K562 (cell line): ENCODE results near the gene ZFHX2. TPM values are rescaled to one million over a fixed set of nuclear protein-coding genes. Genes with fewer than 3 reads are reported as not detected.

ENCODE experiments used
- ATAC-seq: fragments of 200-7000 bp; cut with Tn5 transposase; 3 replicates; pipeline ENCODE4 v1.9.1; 2020; ENCODE audit warnings: moderate library complexity
- BruUV-seq: library from RNA; stranded (reverse); fragments of 400-500 nt; replicated peaks from 2 replicates; lab custom pipeline; 2021; lab: Mats Ljungman, UMichigan
- CTCF ChIA-PET: fragments of 300-600 bp; formaldehyde crosslinking; extraction: SDS; loops from one replicate; lab custom pipeline; 2021; ENCODE audit warnings: low intra/inter-chr PET ratio; lab: Yijun Ruan, JAX
- POLR2A ChIA-PET: fragments of 300-600, 350-650 bp; sonication (Branson Sonifier 250); formaldehyde crosslinking; extraction: SDS; loops from one replicate; lab custom pipeline; 2021; ENCODE audit warnings: antibody characterized with exemption, inconsistent platforms; lab: Yijun Ruan, JAX
- DNase-seq, 4 experiments: peaks; one replicate each; pipeline versions ENCODE4 v3.0.0 to v3.0.0-alpha.2; 2011 to 2018; ENCODE audit warnings: low spot score in 3 of 4, mixed read lengths in 3 of 4; ENCODE audit errors: extremely low read depth in 1 of 4
- FAIRE-seq: peaks from 2 replicates; lab custom pipeline; 2011; peaks lifted over from hg19 to GRCh38; lab: Jason Lieb, UNC
- H2AFZ ChIP-seq: 2 replicates; pipeline ENCODE4 v1.6.0; 2011; ENCODE audit warnings: low read depth, low read length, control low read depth, inconsistent platforms
- H3K27ac ChIP-seq: fragments of 200-600 bp; 3 replicates; pipeline ENCODE4 v1.8.0; 2011; ENCODE audit warnings: low read depth, mild to moderate bottlenecking, control low read depth, inconsistent platforms, low read length, moderate library complexity, mixed read lengths; ENCODE audit errors: extremely low read depth
- H3K27me3 ChIP-seq, 2 experiments: fragments of 300-600 bp in 1 of 2; 2 replicates in 1 of 2; 3 replicates in 1 of 2; pipeline versions ENCODE4 v1.6.0 to v1.8.0; 2011; ENCODE audit warnings: inconsistent platforms in 2 of 2, low read length in 2 of 2, mild to moderate bottlenecking in 1 of 2, mixed read lengths in 1 of 2, moderate library complexity in 1 of 2; ENCODE audit not compliant: control insufficient read depth in 2 of 2, insufficient read depth in 2 of 2
- H3K36me3 ChIP-seq: fragments of 300-600 bp; 3 replicates; pipeline ENCODE4 v1.8.0; 2011; ENCODE audit warnings: mild to moderate bottlenecking, low read length, inconsistent platforms; ENCODE audit not compliant: control insufficient read depth, insufficient read depth
- H3K4me1 ChIP-seq, 2 experiments: fragments of 200-600 bp in 1 of 2; replicated peaks in 1 of 2; 2 replicates in 1 of 2; 3 replicates in 1 of 2; pipeline versions ENCODE4 v1.5.1 to v1.8.0; 2011; ENCODE audit warnings: inconsistent platforms in 2 of 2, low read length in 2 of 2, mild to moderate bottlenecking in 1 of 2, mixed read lengths in 1 of 2, moderate library complexity in 1 of 2; ENCODE audit not compliant: control insufficient read depth in 2 of 2, insufficient read depth in 2 of 2
- H3K4me2 ChIP-seq: 2 replicates; pipeline ENCODE4 v1.6.1; 2011; ENCODE audit warnings: low read length, control low read depth, inconsistent platforms, mixed read lengths; ENCODE audit not compliant: insufficient read depth
- H3K4me3 ChIP-seq: fragments of 200-600 bp; sonication (generic), shearing (Covaris generic); 2 replicates; pipeline ENCODE4 v1.5.1; 2016; ENCODE audit warnings: control low read depth, inconsistent platforms
- H3K79me2 ChIP-seq: fragments of 200-600 bp; 3 replicates; pipeline ENCODE4 v1.8.0; 2011; ENCODE audit warnings: low read length, inconsistent platforms; ENCODE audit not compliant: control insufficient read depth, insufficient read depth
- H3K9ac ChIP-seq, 2 experiments: 2 replicates each; pipeline versions ENCODE4 v1.6.0 to v1.6.1; 2011; ENCODE audit warnings: low read depth in 2 of 2, low read length in 2 of 2, control low read depth in 1 of 2, inconsistent platforms in 1 of 2, mild to moderate bottlenecking in 1 of 2, mixed read lengths in 1 of 2; ENCODE audit not compliant: insufficient read depth in 1 of 2
- H3K9me1 ChIP-seq: one replicate; pipeline ENCODE4 v1.6.0; 2011; ENCODE audit warnings: inconsistent platforms, mild to moderate bottlenecking, low read length, moderate library complexity; ENCODE audit not compliant: control insufficient read depth, insufficient read depth
- H3K9me3 ChIP-seq: replicated peaks from 2 replicates; pipeline ENCODE4 v1.5.1; 2011; ENCODE audit warnings: low read depth, low read length, inconsistent platforms; ENCODE audit not compliant: control insufficient read depth, insufficient read depth
- H4K20me1 ChIP-seq: replicated peaks from 2 replicates; pipeline ENCODE4 v1.6.1; 2011; ENCODE audit warnings: low read length, inconsistent platforms, mixed read lengths; ENCODE audit not compliant: control insufficient read depth, insufficient read depth
- BHLHE40 ChIP-seq: IDR thresholded peaks from 2 replicates; pipeline ENCODE4 v1.6.1; 2011; ENCODE audit warnings: low read length, improper control_type of control experiment
- HEY1 ChIP-seq: fragments of 250-450 bp; sonication (Bioruptor Pico); IDR thresholded peaks from 2 replicates; pipeline ENCODE4 v1.5.0; 2020; ENCODE audit warnings: mild to moderate bottlenecking, moderate library complexity, borderline replicate concordance
- KLF6 ChIP-seq: fragments of 250-450 bp; sonication (Bioruptor Pico); IDR thresholded peaks from 2 replicates; pipeline ENCODE4 v1.4.0; 2020; ENCODE audit warnings: mild to moderate bottlenecking, moderate library complexity, borderline replicate concordance
- NR2C2 ChIP-seq, 2 experiments: fragments of 200-800 bp in 1 of 2; sonication (Bioruptor generic) in 1 of 2; sonication (generic) in 1 of 2; formaldehyde crosslinking in 1 of 2; IDR thresholded peaks; 2 replicates each; pipeline versions ENCODE4 v1.6.1 to v1.8.0; 2016 to 2022; ENCODE audit warnings: mild to moderate bottlenecking in 1 of 2, missing compliant biosample characterization in 1 of 2, missing genetic modification characterization in 1 of 2, missing genetic modification reagents in 1 of 2
- NUFIP1 ChIP-seq: fragments of 450-650 bp; IDR thresholded peaks from 2 replicates; pipeline ENCODE4 v1.6.1; 2018; ENCODE audit not compliant: partially characterized antibody
- TAF7 ChIP-seq: fragments of 450-650 bp; IDR thresholded peaks from 2 replicates; pipeline ENCODE4 v1.6.1; 2016; ENCODE audit warnings: missing genetic modification characterization, missing compliant biosample characterization
- ZFP30 ChIP-seq: fragments of 250-450 bp; sonication (Bioruptor Pico); IDR thresholded peaks from 2 replicates; pipeline ENCODE4 v1.8.0; 2022; ENCODE audit warnings: moderate library complexity, mild to moderate bottlenecking, inconsistent platforms, borderline replicate concordance
- ZZZ3 ChIP-seq: fragments of 450-650 bp; IDR thresholded peaks from 2 replicates; pipeline ENCODE4 v1.6.1; 2016; ENCODE audit warnings: antibody characterized with exemption, mild to moderate bottlenecking, moderate library complexity
- WGBS: fragments of 100-300 bp; shearing (Covaris generic); methylation state at CpG from one replicate; pipeline ENCODE4 v1.1.6; 2016; ENCODE audit warnings: low coverage, mixed read lengths; ENCODE audit not compliant: insufficient coverage; ENCODE audit errors: missing lambda C conversion rate; 5-methylcytosine and 5-hydroxymethylcytosine counted together
- in situ Hi-C: fragments of 300-500 bp; cut with MboI; formaldehyde crosslinking; loops from 4 replicates; pipeline ENCODE4 v1.15.0; 2018; ENCODE audit warnings: inconsistent platforms, mixed read lengths
- intact Hi-C: fragments of 100-400 bp; cut with micrococcal nuclease; formaldehyde crosslinking; loops from 2 replicates; pipeline ENCODE4 v1.14.2; 2022
- polyA plus RNA-seq, 8 experiments: library from polyadenylated mRNA; depleted of rRNA in 4 of 8; stranded (reverse) in 5 of 8; unstranded in 3 of 8; fragments of >200 nt; fragmentation: Nextera tagmentation in 2 of 8; fragmentation: Illumina TruSeq in 1 of 8; extraction: Ambion mirVana in 2 of 8; extraction: Trizol in 1 of 8; gene quantifications; 2 replicates each; pipeline versions ENCODE4 v1.2.1 to v1.2.3, GENCODE V29; 2011 to 2014; ENCODE audit warnings: inconsistent platforms in 1 of 8, missing spikeins in 1 of 8
- total RNA-seq, 7 experiments: library from RNA; depleted of rRNA in 6 of 7; stranded (reverse); fragments of >200 nt in 6 of 7; fragmentation: Illumina TruSeq in 2 of 7; extraction: Trizol in 2 of 7; gene quantifications; 2 replicates each; pipeline versions ENCODE4 v1.2.1 to v1.2.3, GENCODE V29; 2011 to 2021; ENCODE audit warnings: low replicate concordance in 1 of 7
- TF ChIP-seq, protein P1 (sequence below): fragments of 200-800 bp; sonication (Bioruptor generic); IDR thresholded peaks from 2 replicates; pipeline ENCODE4 v1.6.1; 2017; ENCODE audit warnings: missing genetic modification characterization, missing compliant biosample characterization
- TF ChIP-seq, protein P2 (sequence below): sonication (generic); formaldehyde crosslinking; IDR thresholded peaks from 2 replicates; pipeline ENCODE4 v1.8.1; 2022; ENCODE audit warnings: missing genetic modification reagents

ZFHX2 gene
- total and polyA plus RNA-seq, 9 of the 15 experiments (the other 6 are each of a cell fraction or from before 2014, with no cell fraction given), result 0.06 to 0.11 (median 0.11) TPM; not detected in 4

DNA sequence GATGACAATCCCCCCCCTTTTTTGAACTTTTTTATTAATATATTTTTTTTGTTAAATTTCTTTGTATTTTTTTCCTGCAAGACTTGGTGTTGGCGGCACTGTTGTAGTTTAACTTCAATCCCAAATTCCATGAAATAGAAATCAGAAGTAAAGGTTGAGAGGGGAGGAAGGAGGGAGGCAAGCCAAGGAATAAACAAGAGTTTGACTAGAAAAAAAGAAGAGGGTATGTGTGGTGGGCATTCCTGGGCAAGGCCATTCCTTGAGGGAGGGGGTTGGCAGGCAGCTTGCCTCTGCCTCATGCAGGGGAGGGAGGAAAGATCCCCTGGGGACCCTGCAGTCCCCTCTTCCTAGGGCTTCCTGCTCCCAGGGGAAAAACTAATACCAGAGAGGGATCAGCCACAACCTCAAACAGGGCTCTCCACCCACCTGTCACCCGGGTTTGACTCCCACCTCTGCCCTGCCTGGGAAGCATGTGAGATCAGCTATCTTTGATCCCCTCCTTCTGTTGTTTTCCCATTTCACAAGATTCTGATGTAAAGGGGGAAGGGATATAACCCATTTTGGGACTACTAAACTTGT is 16.5 kb upstream of the ZFHX2 start:
- no peak overlapping the region for H3K4me3 ChIP-seq
- peak overlapping the region; percentile 97; the same call in 1 of the 2 replicates for H2AFZ ChIP-seq
- no peak for TF ChIP-seq BHLHE40
- TF ChIP-seq NR2C2 (CRISPR knock-in tag; IDR thresholded peaks at IDR 0.05), result no peak
- peak; percentile 17; the same call in 1 of the 2 replicates for TF ChIP-seq NR2C2 (tag; IDR thresholded peaks at IDR 0.05)
- TF ChIP-seq NUFIP1, result no peak
- no peak for TF ChIP-seq KLF6
- TF ChIP-seq, protein P1, sequence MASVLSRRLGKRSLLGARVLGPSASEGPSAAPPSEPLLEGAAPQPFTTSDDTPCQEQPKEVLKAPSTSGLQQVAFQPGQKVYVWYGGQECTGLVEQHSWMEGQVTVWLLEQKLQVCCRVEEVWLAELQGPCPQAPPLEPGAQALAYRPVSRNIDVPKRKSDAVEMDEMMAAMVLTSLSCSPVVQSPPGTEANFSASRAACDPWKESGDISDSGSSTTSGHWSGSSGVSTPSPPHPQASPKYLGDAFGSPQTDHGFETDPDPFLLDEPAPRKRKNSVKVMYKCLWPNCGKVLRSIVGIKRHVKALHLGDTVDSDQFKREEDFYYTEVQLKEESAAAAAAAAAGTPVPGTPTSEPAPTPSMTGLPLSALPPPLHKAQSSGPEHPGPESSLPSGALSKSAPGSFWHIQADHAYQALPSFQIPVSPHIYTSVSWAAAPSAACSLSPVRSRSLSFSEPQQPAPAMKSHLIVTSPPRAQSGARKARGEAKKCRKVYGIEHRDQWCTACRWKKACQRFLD (CRISPR knock-in tag), result 0 out of 2 replicates have a peak, but pooled peaks have one; percentile 35
- no peak for TF ChIP-seq TAF7 (tag)
- TF ChIP-seq ZFP30 (CRISPR knock-in tag), result no peak
- TF ChIP-seq ZZZ3, result 0 out of 2 replicates have a peak, but pooled peaks have one; percentile 4
- TF ChIP-seq, protein P2, sequence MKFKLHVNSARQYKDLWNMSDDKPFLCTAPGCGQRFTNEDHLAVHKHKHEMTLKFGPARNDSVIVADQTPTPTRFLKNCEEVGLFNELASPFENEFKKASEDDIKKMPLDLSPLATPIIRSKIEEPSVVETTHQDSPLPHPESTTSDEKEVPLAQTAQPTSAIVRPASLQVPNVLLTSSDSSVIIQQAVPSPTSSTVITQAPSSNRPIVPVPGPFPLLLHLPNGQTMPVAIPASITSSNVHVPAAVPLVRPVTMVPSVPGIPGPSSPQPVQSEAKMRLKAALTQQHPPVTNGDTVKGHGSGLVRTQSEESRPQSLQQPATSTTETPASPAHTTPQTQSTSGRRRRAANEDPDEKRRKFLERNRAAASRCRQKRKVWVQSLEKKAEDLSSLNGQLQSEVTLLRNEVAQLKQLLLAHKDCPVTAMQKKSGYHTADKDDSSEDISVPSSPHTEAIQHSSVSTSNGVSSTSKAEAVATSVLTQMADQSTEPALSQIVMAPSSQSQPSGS, result no peak
- TF ChIP-seq HEY1 (CRISPR knock-in tag), result no peak
- H3K9ac ChIP-seq, result peak overlapping the region; percentile 59 to 72
- TSS peak; percentile 82 for BruUV-seq
- ChIA-PET POLR2A (interaction anchor here (1.1 kb wide), 1 partner anchor 91 kb away, joined by 3 read pairs; no protein-coding TSS in a partner anchor), CTCF (no interaction called here)
- ATAC-seq (no peak), FAIRE-seq (no peak), DNase-seq (no peak)
- no peaks in the 10 kb centered on the region; the same call in 1 of the 2 replicates for H3K9me3 ChIP-seq
- peak overlapping the region; percentile 48; the same call in 2 of the 3 replicates for H3K27ac ChIP-seq
- 34% methylated on average over 2 of the region's 2 CpGs for WGBS
- no peaks in the 10 kb centered on the region for H3K27me3 ChIP-seq
- H3K4me2 ChIP-seq, result peak overlapping the region; percentile 88
- H4K20me1 ChIP-seq, result no peaks in the 10 kb centered on the region
- H3K36me3 ChIP-seq, result peaks cover 24% of the 10 kb centered on the region; the same call in 2 of the 3 replicates
- no peaks in the 10 kb centered on the region for H3K9me1 ChIP-seq
- peaks cover 12 to 36% of the 10 kb centered on the region in 2 experiments; a peak in 4 of 5 replicates for H3K4me1 ChIP-seq
- in situ Hi-C loops (loop anchor here (10.0 kb wide), 1 partner anchor 303 kb away; no protein-coding TSS in a partner anchor), intact Hi-C loops (no loop called here)
- peaks cover 10% of the 10 kb centered on the region; the same call in 2 of the 3 replicates for H3K79me2 ChIP-seq
